ENCODE measurements around the gene PALM2AKAP2.

PALM2AKAP2 gene

DNA sequence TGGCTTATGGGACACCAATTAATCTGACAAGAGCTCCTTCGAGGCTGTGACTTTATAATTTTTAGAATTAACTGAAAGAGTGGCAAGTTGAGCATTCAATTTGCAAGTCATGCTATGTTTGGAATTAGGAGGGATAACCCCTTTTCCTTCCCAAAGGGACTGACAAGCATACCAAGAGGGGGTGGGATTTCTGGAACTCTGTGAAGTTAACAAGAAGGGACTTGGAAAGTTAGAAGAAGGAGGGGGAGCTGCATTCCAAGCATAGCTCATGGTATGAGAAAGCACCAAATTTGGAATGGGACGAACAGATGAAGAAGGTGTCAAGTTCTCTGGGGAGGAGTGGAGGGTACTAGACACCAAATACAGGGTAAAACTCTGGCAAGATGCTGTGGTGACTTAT, 8.9 kb upstream of the PALM2AKAP2 start:
- in situ Hi-C loops (cut with HindIII; ENCODE audit: low sequenced_read_pairs), result no loop called here

DNA sequence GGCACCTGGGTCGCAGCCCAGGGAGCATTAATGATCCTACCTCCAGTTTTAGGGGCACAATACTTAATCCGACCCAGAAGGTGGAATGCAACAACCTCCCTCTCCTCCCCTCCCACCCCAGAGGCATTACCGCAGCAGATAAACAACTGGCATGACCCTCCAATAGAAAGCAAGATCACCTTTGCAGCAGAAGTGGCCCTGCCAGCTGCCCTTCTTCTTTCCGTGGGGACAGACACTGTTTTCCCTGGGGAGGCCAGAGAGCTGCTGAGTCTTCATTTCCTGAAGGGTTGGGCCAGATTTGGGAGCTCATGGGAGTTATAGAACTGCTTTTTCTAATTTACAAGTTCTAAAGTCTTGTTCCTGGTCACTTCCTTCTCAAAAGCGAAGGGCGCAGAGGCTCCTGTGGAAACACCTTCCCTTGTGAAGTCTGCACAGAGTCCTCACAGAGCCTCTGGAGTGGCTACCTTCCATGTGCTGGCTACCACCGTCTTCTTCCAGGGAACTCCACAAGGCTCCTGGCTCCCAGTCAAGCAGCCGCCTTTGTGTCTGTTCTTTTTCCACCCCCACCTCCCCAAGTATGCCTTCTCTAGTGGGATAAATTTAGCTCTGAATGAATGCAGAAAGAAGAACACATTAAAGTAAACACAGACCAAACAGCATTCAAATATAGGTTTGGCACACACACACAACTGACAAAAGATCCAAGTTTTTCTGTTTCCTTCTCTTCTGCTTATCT, 8.0 kb upstream of the PALM2AKAP2 start:
- in situ Hi-C loops (cut with HindIII; ENCODE audit: low sequenced_read_pairs), result no loop called here

DNA sequence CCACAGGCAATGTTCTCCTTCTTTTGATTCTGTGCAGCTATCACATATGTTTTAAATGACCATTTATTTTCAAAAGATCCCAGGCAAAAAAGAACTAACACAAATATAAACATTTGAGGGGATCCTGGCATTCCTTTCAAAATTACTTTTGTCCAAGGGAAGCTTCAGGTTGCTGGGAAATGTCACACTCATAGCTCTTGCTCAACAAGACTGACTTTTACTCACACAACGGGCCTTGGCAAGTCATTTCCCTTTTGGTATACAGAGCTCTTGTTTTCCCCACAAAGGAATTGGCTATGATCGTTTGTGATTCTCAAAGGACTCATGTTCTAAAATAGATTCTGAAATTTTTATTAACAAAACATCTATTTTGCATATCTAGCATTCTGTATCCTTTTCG, 4.5 kb upstream of the PALM2AKAP2 start:
- in situ Hi-C loops (cut with HindIII; ENCODE audit: low sequenced_read_pairs), result loop anchor here (5.0 kb wide), 1 partner anchor 42 kb away; no protein-coding TSS in a partner anchor

DNA sequence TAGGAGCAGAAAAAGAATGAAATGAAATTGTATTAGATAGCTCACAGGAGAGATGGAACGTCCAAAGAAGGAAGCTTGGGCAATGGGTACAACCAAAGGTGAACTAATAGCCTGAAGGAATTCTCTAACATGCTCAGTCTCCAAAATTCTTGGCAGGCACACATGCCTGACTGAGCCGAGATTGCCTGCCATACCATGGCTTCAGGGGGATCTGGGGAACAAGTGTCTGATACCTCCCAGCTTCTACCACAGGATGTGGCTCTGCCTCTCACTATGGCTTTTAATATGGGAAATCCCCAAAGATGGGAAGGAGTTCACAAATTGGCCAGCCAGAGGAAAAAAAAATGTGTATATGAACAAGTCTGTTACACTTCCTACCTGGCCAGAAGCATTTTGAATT, 3.6 kb upstream of the PALM2AKAP2 start:
- in situ Hi-C loops (cut with HindIII; ENCODE audit: low sequenced_read_pairs), result loop anchor here (5.0 kb wide), 1 partner anchor 41 kb away; no protein-coding TSS in a partner anchor

DNA sequence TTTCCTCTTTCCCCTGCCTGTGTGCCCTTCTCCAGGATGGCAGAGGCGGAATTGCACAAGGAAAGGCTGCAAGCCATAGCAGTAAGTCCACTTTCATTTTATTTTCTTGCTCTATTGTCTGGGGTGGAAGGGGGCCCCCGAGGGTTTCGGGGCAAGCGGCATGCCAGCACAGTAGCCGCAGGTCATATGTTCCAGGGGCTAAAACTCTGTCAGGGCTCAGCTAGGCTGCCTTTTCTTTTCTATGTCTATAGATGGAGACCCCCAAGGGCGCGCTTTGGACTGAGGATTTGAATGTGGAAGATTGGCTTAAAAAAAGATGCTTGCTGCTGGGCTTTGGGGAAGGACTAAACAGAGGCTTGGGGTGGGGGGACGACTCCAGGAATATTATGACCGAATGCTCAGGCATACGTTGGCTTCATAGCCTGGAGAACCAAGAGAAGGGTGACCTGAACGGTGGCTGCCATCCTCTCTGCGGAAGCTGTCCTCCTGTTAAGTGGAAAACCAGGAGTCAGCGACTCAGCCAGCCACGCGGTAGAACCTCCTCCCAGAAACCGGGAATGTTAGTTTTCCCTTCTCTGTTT, 545 bp downstream of the PALM2AKAP2 start:
- in situ Hi-C loops (cut with HindIII; ENCODE audit: low sequenced_read_pairs), result no loop called here

DNA sequence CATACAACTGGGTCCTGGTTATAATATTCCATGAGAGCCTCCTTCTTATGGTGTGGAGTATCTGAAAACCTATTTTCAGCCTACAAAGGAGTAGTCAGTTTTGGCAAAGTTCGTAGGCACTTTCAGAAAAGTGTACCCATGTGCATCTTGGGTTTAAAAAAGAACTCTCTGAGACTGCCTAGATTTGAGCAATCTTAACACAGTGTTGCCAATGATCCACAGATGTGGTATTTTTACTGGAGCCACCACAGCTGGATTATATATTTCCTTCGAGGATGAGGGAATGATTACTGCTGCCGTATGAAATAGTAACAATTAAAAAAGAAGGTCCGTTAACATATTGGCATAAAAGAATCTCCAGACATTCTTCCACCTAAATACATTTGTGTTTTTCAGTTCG, 1.1 kb downstream of the PALM2AKAP2 start:
- in situ Hi-C loops (cut with HindIII; ENCODE audit: low sequenced_read_pairs), result no loop called here

DNA sequence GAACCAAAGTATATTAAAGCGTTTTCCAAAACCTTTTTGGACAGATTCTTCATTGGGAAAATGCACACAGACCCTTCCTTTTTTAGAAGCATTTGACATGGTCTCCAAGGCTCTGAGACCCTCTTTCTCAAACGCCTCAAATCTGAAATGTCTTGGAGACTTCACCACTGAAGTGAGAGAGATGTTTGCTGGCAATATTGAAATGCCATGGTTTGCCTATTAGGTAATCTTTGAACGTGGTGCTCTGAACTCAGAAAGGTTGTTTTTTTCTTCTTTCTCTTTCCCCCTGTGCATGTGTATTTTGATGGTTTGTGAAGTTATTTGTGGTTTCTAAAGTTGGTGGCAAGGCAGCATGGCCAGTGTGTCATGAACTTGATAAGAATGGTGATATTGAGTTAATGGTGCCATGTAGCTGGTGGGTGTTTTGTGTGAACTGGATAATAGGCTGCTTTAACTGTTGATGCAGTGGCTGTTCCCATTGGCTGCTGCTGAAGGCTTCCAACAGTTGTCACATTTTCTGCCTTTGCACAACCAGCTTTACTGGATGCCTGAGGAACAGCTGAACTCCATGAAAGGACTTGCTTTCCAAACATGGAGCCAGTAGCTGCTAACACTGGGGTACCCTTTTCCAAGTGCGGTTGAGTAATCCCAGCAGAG, 1.7 kb downstream of the PALM2AKAP2 start:
- in situ Hi-C loops (cut with HindIII; ENCODE audit: low sequenced_read_pairs), result no loop called here

DNA sequence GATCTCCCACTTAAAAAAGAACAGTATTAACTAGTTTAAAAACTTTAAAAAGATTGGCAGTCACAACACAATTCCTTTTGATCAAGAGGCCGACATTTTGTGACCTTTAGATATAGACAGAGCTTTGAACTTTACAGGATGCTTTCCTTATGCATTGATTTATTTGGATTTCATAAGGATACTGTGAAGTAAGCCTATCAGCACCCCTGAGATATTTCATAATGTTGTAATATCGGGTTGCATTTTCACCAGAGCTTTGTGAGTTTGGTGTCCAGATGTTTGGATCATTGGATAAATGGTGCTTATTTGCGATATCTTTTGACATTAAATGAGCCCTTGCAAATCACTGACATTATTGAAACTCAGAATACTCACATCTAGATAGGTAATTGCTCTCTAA, 7.7 kb downstream of the PALM2AKAP2 start:
- in situ Hi-C loops (cut with HindIII; ENCODE audit: low sequenced_read_pairs), result no loop called here

DNA sequence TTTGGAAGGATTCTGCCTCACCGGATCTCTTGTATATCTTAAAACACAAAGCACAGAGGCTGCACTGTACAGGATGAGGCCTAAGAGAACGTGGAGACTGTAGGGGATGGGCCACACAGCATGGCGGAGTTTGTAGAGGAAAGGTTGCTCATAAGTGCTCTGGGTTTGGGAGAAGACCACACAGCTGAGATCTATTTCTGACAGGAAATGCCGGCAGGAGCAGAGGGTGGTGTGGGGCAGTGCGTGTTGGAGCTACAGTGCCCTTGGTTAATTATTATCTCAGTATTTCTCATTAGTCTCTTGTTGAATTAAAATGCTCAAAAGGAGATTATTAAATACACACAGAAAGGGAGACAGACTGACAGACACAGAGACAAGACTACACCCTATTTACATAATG, 9.6 kb downstream of the PALM2AKAP2 start:
- in situ Hi-C loops (cut with HindIII; ENCODE audit: low sequenced_read_pairs), result no loop called here

DNA sequence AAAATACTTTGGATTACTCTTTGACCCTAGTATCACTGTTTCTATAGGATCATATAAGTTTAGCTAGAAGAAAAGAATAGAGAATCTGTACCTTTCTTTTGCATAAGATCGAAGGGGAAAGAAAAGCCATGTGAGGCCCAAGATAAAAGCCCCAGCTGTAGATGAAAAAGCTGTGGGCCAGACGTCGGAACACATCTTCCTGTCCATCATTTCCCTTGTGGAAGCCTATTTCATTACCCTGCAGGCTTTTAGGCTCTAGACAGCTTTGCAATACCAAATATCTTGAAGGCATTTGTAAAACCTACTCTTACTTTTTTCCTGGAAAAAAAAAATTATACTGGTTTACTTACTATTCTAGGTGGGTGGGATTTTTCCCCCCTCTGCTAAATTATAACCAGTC, 10.0 kb downstream of the PALM2AKAP2 start:
- in situ Hi-C loops (cut with HindIII; ENCODE audit: low sequenced_read_pairs), result no loop called here

DNA sequence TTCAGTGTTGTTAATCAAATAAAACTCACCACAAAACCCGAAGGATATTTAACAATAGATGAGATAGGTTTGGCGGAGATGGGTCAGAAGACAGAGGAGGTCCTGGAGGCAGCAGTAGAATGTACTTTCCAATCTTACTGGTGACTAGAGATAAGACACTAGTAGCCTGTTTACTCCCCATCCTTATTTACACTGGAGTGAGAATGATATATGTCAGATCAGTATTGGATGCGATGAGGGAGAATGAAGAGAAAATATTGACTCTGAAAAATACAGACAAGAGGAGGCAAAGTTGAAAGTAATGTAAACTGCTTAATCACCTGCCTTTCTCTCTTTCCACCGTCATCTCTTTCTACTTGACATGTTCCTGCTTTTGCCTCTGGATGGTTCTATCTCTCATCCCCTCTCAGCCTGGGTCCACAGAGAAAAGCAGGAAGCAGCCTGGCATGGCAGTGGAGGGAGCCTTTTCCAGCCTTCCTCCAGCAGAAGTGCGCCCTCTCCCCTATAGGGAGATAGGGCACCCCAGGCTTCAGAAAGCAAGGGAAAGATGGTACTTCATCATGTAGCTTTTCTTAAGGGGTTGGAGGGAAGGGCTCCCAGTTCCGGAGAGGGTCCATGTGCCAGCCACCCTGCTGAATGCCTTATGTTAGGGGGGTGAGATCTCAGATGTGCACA, 11.1 kb downstream of the PALM2AKAP2 start:
- in situ Hi-C loops (cut with HindIII; ENCODE audit: low sequenced_read_pairs), result no loop called here

DNA sequence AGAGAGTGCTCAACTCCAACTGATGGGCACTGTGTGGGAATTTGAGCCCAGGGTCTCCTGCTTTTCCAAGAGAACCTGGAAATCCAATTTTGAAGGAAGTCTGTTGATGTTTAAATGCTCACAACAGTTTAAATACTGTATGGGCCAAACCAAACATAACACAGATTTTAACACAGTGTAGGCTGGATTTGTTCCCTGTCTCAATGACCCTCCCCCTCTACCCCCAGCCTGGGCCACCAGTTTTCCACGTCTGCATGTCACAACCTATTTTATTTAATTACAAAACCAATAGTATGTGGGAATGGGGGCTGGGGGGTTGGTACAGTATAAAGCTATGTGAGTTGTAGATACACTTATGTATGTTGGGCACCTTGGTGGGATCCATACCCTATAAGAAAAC, 11.7 kb downstream of the PALM2AKAP2 start:
- in situ Hi-C loops (cut with HindIII; ENCODE audit: low sequenced_read_pairs), result no loop called here

DNA sequence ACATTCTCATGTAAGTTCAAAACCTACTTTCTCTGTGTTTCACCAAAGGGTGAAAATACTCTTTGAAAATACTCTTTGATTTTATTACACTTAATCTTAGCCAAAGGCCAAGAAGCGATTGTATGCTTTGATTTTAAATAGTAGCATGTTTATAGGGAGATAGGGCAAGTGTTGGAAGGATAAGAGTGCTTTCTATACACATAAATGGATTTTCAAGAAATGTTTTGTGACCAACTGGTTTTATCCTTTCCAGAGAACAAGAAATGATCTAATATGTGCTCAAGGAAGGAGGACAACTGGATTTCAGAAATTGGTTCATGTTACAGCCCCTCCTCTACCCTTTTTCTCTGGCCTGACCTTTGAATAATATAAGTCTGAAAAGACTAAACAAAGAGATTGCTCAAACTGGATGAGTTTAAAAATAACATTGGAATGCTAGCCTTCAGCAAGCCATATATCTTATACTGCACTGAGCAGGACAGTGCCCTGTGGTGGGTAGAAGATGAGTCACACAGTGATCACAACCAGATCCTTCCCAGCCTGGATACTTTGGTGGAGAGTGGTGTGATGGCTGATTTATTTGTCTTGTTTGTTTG, 13.1 kb downstream of the PALM2AKAP2 start:
- in situ Hi-C loops (cut with HindIII; ENCODE audit: low sequenced_read_pairs), result no loop called here

DNA sequence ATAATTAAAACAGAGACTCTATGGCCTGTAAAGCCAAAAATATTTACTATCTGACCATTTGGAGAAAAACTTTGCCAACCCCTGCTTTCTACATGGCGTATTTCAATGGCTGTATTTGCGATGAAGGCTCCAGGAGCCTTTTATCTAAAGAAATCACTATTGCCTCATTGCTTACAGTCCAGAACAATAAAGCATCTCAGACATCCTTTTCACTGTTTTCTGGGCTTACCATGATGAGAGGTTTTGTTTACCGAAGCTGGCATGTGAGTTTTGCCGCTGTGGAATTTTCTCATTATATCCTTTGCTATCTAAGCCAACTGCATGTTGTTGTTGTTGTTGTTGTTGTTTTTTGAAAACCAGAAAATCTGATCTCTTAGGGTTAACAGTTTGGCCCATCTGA, 13.9 kb downstream of the PALM2AKAP2 start:
- in situ Hi-C loops (cut with HindIII; ENCODE audit: low sequenced_read_pairs), result no loop called here

DNA sequence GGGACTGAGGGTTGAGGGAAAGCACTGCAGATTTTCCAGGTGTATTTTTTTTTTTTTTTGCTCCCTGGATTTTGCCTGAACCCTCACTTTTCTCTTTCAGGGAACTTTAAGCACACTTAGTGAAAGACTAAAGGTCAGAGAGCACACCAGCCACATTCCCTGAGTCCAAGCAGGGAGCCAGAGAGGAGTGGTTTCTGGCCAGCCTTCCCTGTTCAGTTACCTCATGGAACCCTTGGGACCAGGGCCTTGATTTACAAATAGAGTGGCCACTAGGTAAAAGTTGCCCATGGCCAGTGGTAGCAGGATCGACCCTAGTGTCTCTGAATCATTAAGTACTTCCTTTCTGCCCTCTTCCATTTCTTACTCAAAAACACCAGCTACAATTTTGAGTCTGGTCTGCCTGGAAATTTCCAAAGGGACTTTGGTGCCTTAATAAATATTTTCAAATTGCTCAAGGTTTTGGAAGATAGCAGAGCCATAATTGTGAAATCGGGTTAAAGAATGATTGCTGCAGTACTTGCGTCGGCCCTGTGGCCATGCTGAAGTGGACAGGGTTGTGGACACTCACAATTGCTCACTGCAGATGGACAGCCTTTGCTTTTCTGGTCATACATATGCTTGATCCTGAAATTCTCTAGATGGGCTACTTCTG, 14.5 kb downstream of the PALM2AKAP2 start:
- in situ Hi-C loops (cut with HindIII; ENCODE audit: low sequenced_read_pairs), result no loop called here

DNA sequence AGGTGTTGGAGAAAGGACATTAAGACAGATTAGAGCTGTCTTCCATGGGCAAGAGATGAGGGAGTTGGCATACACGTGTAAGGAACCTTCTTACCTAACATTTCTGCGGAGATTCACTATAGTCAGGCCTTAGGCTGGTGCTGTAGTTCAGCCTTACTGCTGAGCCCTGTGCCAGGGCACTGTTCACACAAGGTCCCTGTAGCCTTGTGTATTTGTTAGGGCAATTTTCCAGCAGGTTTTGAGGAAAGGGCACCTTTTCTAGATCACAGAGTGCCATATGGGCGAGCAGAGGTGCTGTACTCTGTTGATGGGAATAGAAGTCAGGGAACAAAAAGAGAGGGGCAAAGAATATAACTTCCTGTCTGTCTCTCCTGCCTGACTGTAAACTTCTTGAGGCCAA, 15.6 kb downstream of the PALM2AKAP2 start:
- in situ Hi-C loops (cut with HindIII; ENCODE audit: low sequenced_read_pairs), result no loop called here

DNA sequence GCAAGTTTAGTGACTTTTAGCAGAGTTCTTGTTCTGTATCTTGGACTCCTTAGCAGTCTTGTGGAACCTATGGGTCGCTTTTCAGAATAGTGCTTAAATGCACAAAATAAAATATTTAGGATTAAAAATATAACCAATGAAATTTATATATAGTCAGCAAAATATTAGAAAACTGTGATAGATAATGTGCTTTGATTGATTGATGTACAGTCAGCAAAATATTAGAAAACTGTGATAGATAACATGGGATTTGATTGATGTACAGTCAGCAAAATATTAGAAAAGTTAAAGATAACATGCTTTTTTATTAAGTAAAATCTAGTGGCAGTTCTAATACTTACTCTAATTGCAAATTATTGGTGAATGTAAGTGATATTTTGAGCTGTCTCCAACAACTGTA, 16.1 kb downstream of the PALM2AKAP2 start:
- in situ Hi-C loops (cut with HindIII; ENCODE audit: low sequenced_read_pairs), result no loop called here

DNA sequence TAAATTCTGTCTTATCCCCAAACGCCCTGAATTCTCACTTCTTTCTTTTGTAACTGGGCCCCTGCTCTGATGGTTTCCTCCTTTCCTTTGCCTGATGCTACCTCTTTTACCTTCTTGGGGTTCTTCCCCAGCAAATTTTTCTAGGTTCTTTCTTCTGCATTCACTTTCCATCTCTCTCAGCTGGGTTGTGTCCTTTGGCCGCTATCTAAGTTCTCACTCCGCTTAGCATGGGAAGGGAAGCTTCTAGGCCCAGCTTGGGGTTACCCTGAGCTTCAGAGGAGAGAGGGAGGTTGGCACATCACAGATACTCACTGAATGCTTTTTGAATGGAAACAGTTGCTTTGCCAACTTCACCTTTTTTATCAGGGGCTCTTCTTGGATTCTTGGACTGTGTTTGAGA, 17.0 kb downstream of the PALM2AKAP2 start:
- in situ Hi-C loops (cut with HindIII; ENCODE audit: low sequenced_read_pairs), result no loop called here

DNA sequence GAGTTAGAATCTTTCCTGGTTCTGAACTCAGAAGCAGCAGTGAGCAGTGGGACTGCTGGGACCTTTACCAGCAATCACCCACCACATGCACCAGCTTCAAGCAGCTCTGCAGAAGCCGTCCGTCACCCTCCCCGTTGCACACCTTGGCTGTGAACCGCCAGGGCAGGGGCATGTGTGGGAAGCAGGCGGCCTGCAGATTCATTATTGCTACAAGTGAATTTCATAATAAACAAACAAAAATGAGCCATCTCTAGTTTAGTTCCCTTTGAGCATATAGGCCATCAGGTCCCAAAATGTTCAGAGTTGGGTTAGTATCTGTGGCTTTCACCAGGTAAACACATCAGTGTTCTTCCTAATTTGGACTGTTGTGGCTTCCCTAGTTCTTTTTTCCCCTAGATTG, 17.5 kb downstream of the PALM2AKAP2 start:
- in situ Hi-C loops (cut with HindIII; ENCODE audit: low sequenced_read_pairs), result no loop called here

DNA sequence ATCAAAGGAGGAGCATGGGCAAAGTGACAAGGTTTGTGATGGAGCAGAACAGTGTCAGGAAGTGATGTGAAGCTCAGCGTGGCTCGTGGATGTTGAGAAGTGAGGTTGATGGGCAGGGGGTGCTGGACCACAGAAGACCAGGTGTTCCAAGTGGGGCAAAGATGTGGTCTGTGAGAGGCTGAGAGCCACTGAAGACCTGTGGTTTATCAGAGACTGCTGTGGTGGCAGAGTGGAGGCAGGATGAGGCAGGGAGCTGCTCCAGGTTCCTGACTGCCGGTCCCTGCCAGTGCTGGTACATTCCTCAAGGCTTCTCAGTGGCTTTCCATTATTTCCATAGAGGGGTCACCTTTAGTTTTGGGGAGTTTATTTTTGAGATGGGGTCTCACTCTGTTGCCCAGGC, 19.1 kb downstream of the PALM2AKAP2 start:
- in situ Hi-C loops (cut with HindIII; ENCODE audit: low sequenced_read_pairs), result no loop called here

DNA sequence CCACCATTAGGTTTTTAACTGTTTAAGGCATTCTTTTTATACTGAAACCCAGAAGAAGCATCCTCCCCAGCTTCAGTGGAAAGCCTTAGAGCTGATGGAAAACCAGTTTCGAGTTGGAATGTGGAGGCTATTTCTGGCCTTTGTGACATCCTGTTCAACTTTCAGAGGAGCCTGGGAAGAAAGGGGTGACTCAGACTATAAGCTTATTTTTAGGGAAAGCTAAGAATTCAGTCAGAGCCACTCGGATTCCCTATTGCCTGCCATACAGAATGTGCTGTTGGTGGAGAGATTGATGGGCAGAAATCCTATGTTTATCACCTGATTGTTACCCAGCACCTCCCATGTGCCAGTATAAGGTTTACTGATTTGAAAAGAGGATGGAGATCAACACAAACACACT, 19.8 kb downstream of the PALM2AKAP2 start:
- in situ Hi-C loops (cut with HindIII; ENCODE audit: low sequenced_read_pairs), result no loop called here

Measured in endothelial cell of hepatic sinusoid (primary cell).